Thyroid gland (tissue), 4 donors: ENCODE results near the gene MARCO.

Source experiments
- POLR2A ChIP-seq, 2 donors: fragments of 450-650 bp; IDR thresholded peaks; one replicate each; pipeline ENCODE4 v1.6.1; 2017; ENCODE audit warnings: antibody characterized with exemption in 2 of 2, mild to moderate bottlenecking in 2 of 2, moderate library complexity in 1 of 2
- TF ChIP-seq, protein P1 (sequence below), 6 experiments: fragments of 200-600 bp in 3 of 6; fragments of 450-650 bp in 3 of 6; sonication (generic) in 3 of 6; IDR thresholded peaks; one replicate each; pipeline ENCODE4 v1.5.1; 2016 to 2019; ENCODE audit warnings: antibody characterized with exemption in 6 of 6, mild to moderate bottlenecking in 2 of 6, inconsistent platforms in 1 of 6, moderate library complexity in 1 of 6

DNA sequence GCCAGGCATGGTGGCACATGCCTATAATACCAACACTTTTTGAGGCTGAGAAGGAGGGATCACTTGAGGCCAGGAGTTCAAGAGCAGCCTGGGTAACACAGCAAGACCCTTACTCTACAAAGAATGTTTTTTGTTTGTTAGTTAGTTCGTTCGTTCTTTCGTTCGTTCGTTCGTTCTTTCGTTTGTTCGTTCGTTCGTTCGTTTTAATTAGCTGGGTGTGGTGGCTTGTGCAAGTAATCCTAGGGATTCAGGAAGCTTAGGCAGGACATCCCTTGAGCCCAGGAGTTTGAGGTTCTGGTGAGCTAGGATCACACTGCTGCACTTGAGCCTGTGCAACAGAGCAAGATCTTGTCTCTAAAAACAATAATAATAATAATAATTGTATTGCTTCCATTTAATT lies 98.7 kb downstream of the MARCO start:
- TF ChIP-seq, protein P1, sequence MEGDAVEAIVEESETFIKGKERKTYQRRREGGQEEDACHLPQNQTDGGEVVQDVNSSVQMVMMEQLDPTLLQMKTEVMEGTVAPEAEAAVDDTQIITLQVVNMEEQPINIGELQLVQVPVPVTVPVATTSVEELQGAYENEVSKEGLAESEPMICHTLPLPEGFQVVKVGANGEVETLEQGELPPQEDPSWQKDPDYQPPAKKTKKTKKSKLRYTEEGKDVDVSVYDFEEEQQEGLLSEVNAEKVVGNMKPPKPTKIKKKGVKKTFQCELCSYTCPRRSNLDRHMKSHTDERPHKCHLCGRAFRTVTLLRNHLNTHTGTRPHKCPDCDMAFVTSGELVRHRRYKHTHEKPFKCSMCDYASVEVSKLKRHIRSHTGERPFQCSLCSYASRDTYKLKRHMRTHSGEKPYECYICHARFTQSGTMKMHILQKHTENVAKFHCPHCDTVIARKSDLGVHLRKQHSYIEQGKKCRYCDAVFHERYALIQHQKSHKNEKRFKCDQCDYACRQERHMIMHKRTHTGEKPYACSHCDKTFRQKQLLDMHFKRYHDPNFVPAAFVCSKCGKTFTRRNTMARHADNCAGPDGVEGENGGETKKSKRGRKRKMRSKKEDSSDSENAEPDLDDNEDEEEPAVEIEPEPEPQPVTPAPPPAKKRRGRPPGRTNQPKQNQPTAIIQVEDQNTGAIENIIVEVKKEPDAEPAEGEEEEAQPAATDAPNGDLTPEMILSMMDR (IDR thresholded peaks at IDR 0.05) = no peak
- TF ChIP-seq POLR2A (IDR thresholded peaks at IDR 0.05) = no peak
